ENCODE measurements around the gene SH2D2A.

SH2D2A gene

DNA sequence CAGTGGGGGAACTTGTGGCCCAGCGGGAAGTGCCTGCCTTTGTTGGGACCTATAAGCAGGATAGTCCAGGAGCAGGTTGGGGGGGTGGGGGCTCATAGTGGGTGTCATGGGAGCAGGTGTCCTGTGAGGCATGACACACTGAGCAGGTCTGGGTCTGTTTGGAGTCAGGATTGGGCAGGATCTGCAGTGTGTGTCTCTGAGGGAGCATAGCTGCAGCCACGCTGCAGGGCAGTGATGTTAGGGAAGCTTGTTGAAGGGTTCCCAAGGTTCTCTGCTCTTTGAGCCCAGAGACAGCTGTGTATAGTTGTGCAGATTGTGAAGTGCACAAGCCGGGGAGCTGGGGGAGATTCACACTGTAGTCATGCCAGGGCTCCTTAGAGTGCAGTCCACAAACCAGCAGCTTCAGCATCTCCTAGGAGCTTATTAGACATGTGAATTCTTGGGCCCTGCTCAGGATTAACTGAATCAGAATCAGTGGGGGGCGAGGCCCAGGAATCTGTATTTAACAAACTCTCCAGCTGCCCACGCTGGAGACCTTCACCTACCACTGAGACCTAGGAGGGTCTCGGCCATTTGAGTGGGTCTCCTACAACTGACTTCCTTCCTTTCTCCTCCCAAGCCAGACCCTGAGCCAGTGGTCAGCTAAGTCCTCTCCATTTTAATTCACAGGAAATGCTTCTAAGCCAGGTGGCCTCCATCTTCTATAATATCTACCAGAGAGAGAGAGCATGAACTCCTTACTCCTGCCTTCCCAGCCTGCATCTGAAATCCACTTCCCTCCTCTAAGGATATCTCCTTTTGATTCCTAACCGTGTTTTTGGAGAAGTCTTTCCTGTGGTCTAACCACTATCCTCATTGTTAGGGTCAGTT lies 31.2 kb upstream of the SH2D2A start:
- DNase-seq (ENCODE audit: low spot score): no peak

DNA sequence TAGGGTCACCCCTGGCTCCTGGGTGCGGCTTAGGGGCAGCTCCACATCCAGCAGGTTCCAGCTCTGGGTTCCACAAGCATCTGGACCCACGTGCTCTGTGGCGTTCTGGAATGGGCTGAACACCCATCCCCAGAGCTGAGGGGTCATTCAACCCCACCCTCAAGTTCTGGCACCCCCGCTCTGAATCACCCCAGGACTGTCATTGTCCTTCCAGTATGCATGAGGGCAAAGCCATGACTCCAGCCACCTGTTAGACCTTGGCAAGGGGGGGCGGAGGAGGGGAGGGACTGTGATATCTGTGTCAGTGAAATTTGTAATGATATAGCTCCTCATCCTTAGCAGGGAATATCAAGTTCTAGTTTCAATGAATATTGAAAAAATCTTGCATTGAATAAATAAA lies 30.0 kb upstream of the SH2D2A start:
- no peak for DNase-seq (ENCODE audit: low spot score)

- no peak for DNase-seq (ENCODE audit: low spot score)
Observed at GRCh38 chr1:156845953-156846545, 29.4 kb upstream of the SH2D2A start.

GRCh38 chr1:156845055-156845952 lies 28.7 kb upstream of the SH2D2A start:
- DNase-seq (ENCODE audit: low spot score): peak; percentile 46

GRCh38 chr1:156844638-156845037 lies 28.0 kb upstream of the SH2D2A start:
- no peak for DNase-seq (ENCODE audit: low spot score)

DNA sequence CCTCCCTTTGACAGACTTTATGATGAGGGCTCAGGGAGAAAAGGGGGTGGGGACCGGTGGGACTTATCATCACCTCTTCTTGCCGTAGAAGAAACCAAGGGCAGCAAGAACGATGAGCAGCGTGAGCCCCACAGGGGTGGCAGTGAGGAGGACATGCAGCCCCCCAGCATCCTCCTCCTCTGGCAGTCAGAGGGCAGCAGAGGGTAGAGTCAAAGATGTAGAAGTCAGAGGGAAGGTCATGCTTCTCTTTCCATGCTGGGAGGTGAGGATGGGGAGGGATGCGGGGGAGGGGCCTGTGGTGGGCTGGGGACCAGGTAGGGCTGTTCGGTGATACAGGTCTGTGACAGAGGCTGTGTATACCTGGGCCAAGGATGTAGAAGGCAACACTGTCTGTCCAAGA lies 27.5 kb upstream of the SH2D2A start:
- no peak for DNase-seq (ENCODE audit: low spot score)

GRCh38 chr1:156842618-156843300 lies 26.1 kb upstream of the SH2D2A start:
- DNase-seq (ENCODE audit: low spot score): no peak

- no peak for DNase-seq (ENCODE audit: low spot score)
Observed at GRCh38 chr1:156841295-156841855, 24.7 kb upstream of the SH2D2A start.

DNA sequence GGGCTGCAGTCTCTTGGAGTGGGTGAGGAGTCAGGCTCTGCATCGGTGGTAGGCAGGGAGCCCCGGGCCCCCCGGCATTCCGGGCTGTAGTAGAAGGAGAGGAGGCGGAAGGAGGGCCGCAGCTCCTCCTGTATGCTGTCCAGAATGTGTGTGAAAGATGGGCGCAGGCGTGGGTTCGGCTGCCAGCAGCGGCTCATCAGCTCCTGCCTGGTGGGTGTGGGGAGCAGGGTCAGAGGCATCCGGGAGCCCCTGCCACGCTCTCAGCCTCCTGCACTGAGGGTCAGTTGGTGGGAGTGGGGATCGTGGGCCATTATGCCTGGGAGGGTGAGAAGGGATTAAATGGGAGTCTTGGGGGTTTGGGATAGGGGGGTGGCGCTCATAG lies 24.2 kb upstream of the SH2D2A start:
- no peak for DNase-seq (ENCODE audit: low spot score)

DNA sequence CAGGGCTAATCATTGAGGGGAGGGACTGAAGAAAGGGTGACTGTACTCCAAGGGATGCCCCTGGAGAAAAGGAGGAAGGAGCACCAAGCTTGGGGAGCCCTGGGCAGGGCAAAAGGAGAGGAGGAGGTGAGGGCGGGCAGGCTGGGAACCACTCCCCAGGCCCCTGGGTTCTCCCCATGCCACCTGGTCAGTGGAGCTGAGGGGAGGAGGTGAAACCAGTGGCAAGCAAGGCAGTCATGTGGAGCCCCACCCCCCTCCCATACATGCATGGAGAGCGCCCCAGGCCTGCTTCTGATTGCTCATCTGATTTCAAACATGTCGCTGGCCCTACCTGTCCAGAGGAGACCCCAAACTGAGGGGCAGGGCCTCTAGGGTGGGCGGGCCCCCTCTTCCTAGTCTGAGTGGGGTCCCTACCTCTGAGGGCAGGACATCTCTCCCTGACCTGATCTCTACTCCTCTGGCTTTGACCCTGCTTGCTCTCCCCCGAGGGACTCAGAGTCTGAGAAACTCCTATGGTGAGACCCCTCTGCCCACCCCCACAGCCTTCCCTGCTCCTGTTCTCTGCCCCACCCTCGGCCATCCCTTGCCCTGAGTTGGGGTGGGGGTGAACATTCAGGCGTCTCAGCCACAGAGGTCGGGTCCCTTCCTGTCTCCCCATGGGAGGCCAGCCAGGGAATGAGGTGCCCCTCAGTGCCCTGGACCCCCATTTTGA lies 23.7 kb upstream of the SH2D2A start:
- DNase-seq (ENCODE audit: low spot score): no peak

DNA sequence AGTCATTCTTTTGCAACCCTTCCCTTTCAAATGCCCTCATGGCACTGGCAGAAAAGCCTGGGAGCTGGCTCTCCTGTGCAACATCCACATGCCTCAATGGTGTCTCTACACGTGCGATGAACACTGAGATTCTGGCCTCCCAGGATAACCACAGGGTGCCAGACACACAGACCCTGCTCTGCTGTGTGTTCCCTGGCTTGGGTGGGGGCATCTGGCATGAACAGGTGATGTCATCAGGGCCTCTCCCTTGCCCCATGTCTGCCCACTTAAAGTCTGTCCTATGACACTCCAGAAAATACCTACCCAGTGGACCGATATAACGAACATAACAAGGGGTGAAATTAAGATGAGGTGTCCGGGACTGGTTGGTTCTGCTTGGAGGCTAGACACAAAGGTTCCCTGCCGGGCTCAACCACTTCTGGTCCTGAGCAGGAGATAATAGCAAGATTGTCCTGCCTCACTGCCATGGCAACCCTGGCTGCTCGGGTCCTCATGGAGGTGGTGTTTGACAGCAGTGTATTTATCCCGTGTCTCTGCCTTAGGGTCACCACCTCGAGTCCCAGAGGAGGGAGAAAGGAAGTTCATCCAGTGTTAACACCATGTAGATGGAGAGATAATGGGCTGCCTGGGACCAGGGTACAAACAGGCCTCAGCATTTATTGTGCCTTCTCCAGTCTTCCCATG lies 22.9 kb upstream of the SH2D2A start:
- no peak for DNase-seq (ENCODE audit: low spot score)

GRCh38 chr1:156838972-156839371 lies 22.3 kb upstream of the SH2D2A start:
- peak; percentile 81 for DNase-seq (ENCODE audit: low spot score)

DNA sequence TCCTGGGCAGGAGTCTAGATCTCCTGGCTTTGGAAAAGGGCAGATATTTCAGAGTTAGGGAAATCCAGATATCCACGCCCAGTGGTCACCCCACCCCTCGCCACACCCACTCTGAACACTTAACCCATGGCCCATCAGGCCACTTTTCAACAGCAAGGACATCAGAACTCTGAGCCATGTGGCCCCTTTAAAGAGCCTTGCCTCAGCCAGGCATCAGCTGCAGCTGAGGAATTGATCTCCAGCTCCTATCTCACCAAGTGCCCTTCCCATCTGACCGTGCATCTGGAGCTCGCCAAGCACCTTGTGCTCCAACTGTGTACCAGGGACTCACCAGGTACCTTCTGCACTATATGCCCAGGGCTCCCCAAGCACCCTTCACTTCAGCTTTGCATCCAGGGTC lies 20.2 kb upstream of the SH2D2A start:
- DNase-seq (ENCODE audit: low spot score): no peak

- DNase-seq (ENCODE audit: low spot score): no peak
Observed at GRCh38 chr1:156836041-156836654, 19.5 kb upstream of the SH2D2A start.

DNA sequence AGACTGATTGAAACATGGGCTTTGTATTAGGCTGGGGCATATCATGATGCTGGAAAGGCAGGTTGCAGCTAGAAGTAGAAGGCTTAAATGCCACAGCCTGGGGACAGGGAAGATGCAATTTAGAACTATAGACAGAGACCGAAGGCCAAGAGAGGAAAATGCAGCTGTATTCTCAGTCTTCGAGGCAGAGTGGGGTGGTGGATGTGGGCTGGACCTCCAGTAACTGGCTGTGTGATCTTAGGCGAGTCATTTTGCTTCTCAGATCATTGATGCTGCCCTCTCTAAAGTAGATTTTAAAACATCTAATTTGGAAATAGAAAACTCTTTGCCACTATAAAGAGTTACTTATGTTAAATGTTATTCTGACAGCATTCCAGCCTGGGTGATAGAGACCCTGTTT lies 17.7 kb upstream of the SH2D2A start:
- DNase-seq (ENCODE audit: low spot score): no peak

DNA sequence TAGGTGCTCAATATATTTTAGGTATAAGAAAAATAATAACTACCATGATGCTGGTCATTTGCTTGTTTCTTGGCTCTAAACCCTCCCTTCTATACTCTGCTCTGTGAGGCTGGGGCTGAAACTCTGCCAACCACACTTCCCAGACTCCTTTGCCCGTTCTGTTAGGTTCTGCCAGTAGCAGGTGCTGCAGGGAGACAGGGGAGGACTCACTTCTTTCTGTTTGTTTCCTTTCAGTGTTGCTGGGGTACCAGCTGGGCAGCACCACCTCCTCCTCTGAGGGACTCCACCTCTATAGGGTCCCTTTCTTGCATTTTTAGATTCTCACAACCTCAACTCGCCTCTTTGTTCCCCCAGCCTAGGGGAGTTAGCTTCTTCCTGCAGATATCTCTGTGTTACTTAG lies 17.0 kb upstream of the SH2D2A start:
- DNase-seq (ENCODE audit: low spot score): peak; percentile 47

GRCh38 chr1:156832434-156832833 lies 15.8 kb upstream of the SH2D2A start:
- DNase-seq (ENCODE audit: low spot score): no peak

- no peak for DNase-seq (ENCODE audit: low spot score)
Observed at GRCh38 chr1:156828400-156829124, 11.9 kb upstream of the SH2D2A start.

DNA sequence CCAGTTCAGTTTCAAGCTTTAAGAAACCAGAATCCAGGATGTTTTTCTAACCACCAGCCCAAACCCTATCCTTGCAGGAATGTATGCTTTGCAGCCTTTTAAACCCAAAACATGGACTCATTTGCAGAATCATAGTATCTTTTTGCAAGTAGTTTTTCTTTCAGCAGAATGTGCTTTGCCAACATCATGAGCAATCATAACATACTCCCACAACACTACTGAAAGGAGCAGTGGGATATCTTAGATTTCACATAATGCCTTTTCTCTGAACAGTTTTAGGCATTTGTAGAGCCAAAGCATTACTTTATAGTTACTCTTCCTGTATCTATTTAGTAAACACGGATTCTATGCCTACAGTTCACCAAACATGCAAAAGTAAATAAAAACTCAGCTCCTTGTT lies 10.0 kb upstream of the SH2D2A start:
- DNase-seq (ENCODE audit: low spot score): no peak
